Measurements from ENCODE around the gene DDN.

The DDN gene

DNA sequence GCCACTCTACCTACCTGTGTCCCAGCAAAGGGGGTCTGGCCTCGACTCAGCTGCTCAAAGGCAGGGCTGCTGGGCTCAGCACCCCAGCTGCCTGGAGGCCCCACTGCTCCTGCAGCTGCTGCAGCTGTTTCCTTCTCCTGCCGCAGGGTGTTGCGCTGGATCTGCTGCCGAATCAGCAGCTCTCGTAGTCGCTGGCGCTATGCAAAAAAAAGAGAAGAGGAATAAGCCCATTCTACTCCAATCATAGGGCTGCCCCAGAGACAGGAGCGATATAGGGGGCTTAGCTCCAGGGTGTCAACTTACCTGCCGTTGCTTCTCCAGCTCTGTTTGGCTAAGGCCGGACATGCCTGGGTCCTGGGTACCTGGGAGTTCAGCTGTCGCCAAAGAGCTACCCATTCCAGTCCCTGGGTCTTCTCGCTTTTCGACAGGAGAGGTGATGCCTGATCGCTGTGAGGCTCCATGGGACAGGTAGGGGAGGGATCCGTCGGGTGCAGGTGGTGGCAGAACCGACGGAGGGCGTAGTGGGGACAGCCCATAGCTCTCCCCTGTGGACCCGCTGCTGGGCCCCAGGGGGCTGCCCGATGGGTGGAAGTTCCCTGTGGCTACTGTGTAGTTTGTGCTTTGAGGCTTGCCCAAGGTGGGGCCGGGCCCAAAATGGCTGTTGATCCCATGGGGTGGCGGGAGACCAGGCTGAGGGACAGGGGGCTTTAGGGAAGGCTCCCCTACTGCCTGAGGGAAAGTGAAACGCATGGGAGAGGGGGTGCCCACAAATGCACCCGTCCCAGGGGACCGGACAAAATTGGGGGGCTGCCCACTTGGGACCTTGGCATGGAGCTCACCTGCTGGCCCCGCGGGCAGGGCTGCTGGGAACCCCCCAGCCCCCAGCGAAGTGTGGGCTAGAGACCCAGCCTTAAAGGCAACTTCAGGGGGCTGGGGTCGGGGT lies 40.5 kb upstream of the DDN start:
- TF ChIP-seq, protein P1, sequence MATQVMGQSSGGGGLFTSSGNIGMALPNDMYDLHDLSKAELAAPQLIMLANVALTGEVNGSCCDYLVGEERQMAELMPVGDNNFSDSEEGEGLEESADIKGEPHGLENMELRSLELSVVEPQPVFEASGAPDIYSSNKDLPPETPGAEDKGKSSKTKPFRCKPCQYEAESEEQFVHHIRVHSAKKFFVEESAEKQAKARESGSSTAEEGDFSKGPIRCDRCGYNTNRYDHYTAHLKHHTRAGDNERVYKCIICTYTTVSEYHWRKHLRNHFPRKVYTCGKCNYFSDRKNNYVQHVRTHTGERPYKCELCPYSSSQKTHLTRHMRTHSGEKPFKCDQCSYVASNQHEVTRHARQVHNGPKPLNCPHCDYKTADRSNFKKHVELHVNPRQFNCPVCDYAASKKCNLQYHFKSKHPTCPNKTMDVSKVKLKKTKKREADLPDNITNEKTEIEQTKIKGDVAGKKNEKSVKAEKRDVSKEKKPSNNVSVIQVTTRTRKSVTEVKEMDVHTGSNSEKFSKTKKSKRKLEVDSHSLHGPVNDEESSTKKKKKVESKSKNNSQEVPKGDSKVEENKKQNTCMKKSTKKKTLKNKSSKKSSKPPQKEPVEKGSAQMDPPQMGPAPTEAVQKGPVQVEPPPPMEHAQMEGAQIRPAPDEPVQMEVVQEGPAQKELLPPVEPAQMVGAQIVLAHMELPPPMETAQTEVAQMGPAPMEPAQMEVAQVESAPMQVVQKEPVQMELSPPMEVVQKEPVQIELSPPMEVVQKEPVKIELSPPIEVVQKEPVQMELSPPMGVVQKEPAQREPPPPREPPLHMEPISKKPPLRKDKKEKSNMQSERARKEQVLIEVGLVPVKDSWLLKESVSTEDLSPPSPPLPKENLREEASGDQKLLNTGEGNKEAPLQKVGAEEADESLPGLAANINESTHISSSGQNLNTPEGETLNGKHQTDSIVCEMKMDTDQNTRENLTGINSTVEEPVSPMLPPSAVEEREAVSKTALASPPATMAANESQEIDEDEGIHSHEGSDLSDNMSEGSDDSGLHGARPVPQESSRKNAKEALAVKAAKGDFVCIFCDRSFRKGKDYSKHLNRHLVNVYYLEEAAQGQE (IDR thresholded peaks at IDR 0.05; ENCODE audit: insufficient replicate concordance, low read depth) = no peak
- TF ChIP-seq, protein P2, sequence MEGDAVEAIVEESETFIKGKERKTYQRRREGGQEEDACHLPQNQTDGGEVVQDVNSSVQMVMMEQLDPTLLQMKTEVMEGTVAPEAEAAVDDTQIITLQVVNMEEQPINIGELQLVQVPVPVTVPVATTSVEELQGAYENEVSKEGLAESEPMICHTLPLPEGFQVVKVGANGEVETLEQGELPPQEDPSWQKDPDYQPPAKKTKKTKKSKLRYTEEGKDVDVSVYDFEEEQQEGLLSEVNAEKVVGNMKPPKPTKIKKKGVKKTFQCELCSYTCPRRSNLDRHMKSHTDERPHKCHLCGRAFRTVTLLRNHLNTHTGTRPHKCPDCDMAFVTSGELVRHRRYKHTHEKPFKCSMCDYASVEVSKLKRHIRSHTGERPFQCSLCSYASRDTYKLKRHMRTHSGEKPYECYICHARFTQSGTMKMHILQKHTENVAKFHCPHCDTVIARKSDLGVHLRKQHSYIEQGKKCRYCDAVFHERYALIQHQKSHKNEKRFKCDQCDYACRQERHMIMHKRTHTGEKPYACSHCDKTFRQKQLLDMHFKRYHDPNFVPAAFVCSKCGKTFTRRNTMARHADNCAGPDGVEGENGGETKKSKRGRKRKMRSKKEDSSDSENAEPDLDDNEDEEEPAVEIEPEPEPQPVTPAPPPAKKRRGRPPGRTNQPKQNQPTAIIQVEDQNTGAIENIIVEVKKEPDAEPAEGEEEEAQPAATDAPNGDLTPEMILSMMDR (IDR thresholded peaks at IDR 0.05; ENCODE audit: insufficient read depth, low read length) = no peak
- TF ChIP-seq GABPA (IDR thresholded peaks at IDR 0.05; ENCODE audit: low read depth) (no peak), POLR2AphosphoS5 (IDR thresholded peaks at IDR 0.05; ENCODE audit: low read depth) (no peak), SPI1 (IDR thresholded peaks at IDR 0.05; ENCODE audit: borderline replicate concordance, low read depth) (no peak)
- Histone ChIP-seq H3K27ac (replicated peaks) (no peak overlapping the region), H3K27me3 (ENCODE audit: insufficient read depth, poor library complexity, severe bottlenecking) (no peaks in the 10 kb centered on the region), H3K4me3 (replicated peaks; ENCODE audit: insufficient read depth, low read length) (no peak overlapping the region)
- DNase-seq (ENCODE audit: low read depth in 1 of 2, low spot score in 1 of 2) = no peak

DNA sequence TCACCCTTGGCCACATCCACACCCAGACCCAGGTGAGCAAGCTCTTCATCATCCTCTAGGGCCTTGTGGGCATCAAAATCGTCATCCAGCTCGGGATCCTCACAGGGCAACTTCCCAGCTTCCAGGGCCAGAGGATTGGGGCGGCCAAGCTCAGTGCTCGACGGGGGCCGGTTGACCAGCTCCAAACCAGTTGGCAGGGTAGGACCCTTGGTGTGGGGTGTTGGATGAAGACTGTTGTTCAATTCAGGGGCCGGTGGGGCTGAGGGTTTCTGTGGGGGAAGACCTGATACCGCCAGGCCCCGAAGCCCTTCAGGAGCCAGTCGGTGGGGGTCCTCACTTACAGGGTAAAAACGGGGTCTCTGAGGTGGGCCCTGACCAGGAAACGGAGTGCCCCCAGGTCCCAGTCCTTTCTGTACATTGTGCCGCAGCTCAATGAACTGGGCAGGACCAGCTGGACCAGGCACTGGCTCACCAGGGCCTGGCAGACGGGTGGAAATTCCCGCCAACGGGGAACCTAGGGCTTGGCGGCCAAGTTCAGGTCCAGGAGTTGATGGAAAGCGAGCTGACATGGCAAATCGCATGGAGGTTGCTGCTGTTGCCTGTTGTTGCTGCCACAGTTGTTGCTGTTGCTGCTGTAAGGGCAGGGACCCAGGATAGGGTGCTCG lies 39.2 kb upstream of the DDN start:
- no peak overlapping the region for H3K4me3 ChIP-seq (replicated peaks; ENCODE audit: insufficient read depth, low read length)
- H3K27me3 ChIP-seq (ENCODE audit: insufficient read depth, poor library complexity, severe bottlenecking) = no peaks in the 10 kb centered on the region
- no peak overlapping the region for H3K27ac ChIP-seq (replicated peaks)
- TF ChIP-seq SPI1 (IDR thresholded peaks at IDR 0.05; ENCODE audit: borderline replicate concordance, low read depth) (no peak), GABPA (IDR thresholded peaks at IDR 0.05; ENCODE audit: low read depth) (no peak), POLR2AphosphoS5 (IDR thresholded peaks at IDR 0.05; ENCODE audit: low read depth) (no peak)
- TF ChIP-seq, protein P2 (IDR thresholded peaks at IDR 0.05; ENCODE audit: insufficient read depth, low read length) = no peak
- TF ChIP-seq, protein P1 (IDR thresholded peaks at IDR 0.05; ENCODE audit: insufficient replicate concordance, low read depth) = no peak
- no peak for DNase-seq (ENCODE audit: low read depth in 1 of 2, low spot score in 1 of 2)

DNA sequence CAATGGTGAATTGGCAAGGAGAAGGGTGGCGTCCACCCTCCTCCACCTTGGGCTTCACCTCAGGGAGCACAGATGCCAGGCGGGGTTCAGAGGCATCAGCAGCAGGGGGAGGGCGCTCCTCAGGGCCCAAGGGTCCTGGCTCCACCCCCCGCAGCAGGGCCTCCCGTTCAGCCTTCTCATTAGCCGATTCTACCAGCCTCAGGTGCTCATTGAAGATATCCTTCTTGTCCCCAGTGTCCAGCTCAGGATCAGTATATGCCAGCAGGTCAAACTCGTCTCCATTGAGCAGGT lies 38.7 kb upstream of the DDN start:
- Histone ChIP-seq H3K27ac (replicated peaks) (no peak overlapping the region), H3K27me3 (ENCODE audit: insufficient read depth, poor library complexity, severe bottlenecking) (no peaks in the 10 kb centered on the region), H3K4me3 (replicated peaks; ENCODE audit: insufficient read depth, low read length) (no peak overlapping the region)
- TF ChIP-seq, protein P2 (IDR thresholded peaks at IDR 0.05; ENCODE audit: insufficient read depth, low read length) = no peak
- DNase-seq (ENCODE audit: low read depth in 1 of 2, low spot score in 1 of 2) = no peak
